Activated gamma-delta T cell treated with Interleukin-2 at 50 U/mL for 16 hours (primary cell): ENCODE measurements around the gene DGKZ.

Experiments used
- DNase-seq: peaks from one replicate; pipeline ENCODE4 v3.0.0-alpha.2; 2020

The DGKZ gene

DNA sequence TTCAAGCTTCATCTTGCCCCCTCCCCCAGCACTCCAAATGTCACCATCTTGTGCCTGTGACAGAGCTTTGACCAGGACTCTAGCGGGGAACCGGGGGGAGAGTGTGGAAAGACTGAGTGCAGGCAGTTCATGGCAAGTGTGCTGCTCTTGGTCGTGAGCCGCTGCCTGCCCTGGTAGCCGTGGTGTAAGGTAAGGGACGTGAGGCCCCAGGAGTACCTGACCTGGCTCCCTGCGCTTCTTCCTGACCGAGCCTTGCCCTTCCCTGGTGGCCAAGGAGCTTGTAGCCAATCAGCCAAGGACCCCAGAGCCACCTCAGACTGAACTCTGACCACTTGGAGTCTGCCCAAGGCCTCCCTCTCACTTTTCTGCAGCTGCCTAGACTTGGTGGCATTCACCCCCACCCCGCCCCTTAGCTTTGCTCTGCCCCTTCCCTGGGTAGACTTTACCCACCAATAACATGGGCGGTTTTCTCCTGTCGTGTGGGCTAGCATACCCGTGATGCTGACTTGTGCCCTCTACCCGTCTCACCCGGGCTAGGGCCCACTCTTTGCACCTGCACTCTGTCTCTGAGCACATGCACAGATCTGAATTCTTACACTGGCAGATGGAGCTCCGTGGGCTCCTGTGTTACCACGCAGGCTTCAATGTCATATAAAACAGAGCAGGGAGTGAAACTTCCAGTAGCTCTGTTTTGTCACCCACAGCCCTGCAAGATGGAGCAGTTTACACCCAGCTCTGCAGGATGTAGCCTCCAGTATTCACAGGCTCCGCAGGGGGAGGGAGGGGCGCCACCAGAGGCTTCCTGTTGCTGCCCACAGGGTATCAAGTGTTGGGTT, 1.5 kb downstream of the DGKZ start:
- peak; percentile 84 for DNase-seq

- no peak for DNase-seq
Measured at GRCh38 chr11:46350695-46351094, 3.4 kb downstream of the DGKZ start.

DNA sequence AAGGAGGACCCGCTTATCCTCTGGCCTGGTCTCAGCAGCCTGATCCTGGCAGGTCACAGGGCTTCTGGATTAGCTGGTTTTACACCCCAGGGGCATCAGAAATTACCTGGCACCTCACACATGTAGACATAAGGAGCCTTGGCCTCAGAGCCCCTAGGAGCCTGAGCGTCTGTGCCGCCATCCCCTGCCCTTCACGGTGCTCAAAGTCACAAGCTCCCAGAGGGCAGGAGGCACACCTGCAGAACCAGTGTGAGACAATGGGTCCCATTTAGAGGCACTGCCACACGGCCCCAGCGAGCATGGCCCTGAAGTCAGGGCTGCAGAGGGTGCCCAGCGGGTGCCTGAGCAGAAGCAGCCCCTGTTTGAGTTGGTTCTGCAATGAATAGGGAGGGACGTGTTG, 3.9 kb downstream of the DGKZ start:
- DNase-seq = no peak

- DNase-seq = no peak
Measured at GRCh38 chr11:46351606-46352005, 4.3 kb downstream of the DGKZ start.

GRCh38 chr11:46352063-46352841, 5.0 kb downstream of the DGKZ start:
- DNase-seq = peak; percentile 73

- DNase-seq = no peak
Measured at GRCh38 chr11:46353698-46354097, 6.4 kb downstream of the DGKZ start.

DNA sequence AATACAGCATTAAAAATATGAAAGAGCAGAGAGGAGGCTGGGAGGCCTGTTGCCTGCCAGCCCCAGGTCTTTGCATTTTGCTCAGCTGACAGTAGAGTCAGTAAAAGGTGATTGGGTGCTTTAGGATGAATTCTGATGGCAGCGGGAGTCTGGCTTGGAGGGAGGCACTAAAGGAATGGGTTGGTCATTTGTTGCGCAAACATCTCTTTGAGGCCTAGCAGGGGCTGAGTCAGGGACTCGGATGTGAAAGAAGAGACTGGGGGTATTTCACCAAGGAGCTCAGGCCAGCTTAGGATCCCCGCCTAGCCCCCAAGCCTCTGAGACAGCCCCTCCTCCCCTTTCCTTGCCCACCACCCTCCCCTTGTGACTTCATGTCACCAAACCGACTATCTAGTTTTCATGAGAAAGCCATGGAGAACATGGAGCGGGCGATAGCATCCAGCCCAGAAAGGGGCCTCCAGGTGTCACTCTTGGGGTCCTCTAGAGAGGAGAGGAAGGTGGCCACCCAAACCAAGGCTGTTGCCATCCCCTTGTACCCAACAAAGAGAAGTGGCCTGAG, 9.7 kb downstream of the DGKZ start:
- DNase-seq = no peak

GRCh38 chr11:46357483-46357936, 10.2 kb downstream of the DGKZ start:
- DNase-seq = no peak

DNA sequence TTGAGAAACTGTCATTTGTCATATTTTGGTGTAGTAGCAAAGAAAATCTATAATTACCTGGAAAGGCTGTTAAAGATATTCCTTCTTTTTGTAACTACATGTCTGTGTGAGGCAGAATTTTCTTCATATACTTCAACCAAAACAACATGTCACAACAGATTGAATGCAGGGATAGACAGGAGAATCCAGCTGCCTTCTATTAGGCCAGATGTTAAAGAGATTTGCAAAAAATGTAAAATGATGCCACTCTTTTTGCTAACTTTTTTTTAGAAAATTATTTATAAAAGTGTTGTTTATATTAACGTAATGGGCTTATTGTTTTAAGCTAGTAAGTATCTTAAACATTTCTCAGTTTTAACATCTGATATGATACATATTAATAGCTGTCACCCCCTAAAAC, 12.7 kb downstream of the DGKZ start:
- no peak for DNase-seq

GRCh38 chr11:46360878-46361277, 13.6 kb downstream of the DGKZ start:
- DNase-seq = no peak

DNA sequence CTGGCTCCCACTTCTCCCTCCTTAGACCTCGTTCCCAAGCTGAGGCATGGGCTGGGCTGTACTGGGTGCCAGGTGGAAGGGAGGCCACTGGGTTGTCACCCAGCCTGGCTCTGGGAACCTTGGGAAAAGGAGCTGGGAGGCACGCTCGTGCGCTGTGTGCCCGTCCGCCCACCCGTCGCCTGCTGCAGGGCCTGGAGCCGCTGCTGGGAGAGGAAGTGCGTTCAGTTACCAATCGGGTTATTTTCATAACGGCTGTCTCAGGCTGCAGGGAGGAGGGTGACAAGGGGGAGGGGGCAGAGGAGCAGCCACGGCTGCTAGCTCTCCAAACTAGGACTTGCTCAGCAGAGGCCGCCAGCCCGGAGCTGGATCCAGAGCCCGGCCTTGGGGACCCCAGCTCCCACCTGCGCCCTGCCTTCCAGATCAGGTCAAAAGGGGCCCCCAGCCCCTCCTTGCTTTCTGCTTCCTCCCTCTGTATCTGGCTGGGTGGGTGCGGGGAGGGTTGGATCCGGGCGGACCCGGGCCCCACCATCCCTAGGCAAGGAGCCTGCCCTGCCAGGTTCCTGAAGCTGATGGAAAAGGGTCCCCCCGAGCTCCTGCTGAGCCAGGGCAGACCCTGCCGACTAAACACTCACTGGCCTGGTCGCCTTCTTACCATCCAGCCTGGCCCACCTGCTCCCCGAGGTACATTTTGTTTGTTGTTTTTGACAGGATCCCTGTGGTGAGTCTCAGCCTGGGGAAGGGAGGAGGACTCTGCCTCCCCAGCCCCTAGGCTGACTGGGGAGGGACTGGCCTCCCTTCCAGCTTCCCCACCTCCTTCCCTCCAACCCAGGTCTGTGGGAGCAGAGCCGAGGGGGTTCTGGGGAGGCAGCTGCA, 14.3 kb downstream of the DGKZ start:
- peak; percentile 62 for DNase-seq

DNA sequence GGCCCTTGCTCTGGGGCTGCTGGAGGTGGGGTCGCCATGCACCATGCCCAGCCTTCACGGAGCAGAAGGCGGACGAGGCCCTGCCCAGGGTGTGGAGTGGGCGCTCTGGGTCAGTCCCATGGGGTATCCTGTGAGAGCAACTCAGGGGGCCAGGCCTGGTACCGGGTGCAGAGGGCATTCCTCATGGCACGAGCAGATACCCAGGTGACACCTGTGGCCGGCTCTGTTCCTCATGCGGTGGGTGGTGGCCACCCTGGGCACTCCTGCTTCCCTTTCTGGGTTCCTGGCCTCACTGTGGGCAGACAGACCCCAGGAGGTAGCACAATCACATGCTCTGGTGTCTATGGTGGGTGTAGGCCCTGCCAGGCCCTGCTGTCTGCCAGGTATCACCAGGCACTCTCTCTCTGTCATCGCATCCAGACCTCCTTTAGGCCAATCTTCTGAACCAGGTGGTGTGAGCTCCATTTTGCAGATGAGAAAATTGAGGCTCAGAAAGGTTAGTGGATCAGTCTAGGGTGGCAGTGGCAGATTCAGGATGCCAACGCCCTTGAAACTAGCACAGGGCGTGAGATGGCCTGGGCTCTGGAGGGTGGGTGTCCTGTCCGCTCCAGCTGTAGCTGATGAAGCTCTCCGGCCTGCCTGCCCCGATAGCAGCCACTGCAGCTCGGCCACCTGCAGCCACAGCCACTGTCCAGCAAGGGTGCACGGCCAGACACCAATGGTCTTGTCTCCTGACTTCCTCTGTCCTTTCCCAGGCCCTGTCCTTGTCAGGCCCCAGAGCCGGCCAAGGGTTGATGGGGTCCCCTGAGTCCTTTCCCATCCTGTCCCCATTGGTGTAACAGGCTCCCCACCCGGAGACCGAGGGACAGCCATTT, 15.1 kb downstream of the DGKZ start:
- no peak for DNase-seq

- no peak for DNase-seq
Measured at GRCh38 chr11:46363031-46363407, 15.8 kb downstream of the DGKZ start.

GRCh38 chr11:46363455-46364005, 16.3 kb downstream of the DGKZ start:
- no peak for DNase-seq

DNA sequence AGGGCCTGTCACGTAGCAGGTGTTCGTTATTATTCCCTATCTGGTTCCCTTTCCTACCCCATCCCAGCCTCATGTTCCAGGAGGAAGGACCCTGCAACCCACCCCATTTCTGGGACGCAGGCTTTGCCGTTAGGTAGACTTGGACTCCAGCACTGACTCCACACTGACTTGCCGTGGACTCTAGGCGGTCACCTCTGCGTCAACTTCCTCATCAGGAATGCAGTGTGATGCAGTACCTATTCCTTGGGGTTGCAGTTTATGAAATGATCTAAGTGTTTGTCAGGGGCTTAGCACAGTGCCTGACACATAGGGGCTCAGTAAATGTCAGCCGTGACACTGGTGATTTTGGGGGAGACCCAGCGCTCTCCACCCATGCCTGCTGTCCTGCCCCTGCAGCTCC, 16.8 kb downstream of the DGKZ start:
- no peak for DNase-seq

DNA sequence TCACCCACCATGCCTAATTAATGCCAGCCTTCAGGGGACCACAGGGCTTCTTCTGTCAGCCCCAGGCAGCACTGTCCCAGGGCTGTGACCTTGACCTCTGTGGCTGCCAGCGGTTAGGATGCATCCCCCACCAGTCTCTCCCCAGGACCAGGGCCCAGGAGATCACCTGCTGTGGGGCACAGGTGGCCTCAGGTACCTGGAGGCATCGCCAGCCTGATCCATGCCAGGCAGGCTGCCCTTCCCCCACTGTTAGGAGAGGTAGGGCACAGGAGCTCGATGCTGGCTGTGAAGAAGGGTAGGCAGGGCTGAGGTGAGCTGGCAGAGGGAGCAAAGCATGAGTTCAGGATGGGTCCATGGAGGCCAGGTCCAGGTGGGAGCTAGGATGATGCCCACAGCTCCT, 17.5 kb downstream of the DGKZ start:
- DNase-seq = no peak

GRCh38 chr11:46366260-46366659, 19.0 kb downstream of the DGKZ start:
- no peak for DNase-seq

DNA sequence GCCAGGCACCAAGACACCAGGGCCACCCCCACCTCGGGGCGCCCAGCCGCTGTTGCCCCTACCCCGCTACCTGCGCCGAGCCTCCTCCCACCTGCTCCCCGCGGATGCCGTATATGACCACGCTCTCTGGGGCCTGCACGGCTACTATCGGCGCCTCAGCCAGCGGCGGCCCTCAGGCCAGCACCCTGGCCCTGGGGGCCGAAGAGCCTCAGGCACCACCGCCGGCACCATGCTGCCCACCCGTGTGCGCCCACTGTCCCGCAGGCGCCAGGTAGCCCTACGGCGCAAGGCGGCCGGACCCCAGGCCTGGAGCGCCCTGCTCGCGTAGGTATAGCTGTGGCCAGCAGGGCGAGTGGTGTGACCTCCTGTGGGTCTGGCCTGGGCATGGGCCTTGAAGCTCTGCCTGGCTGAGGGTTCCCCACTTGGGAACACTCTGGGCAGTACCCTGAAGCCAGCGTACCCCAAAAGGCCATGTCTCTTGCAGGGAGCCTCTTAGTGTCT, 19.4 kb downstream of the DGKZ start:
- DNase-seq = no peak

- peak; percentile 80 for DNase-seq
Measured at GRCh38 chr11:46367244-46367915, 20.1 kb downstream of the DGKZ start.

DNA sequence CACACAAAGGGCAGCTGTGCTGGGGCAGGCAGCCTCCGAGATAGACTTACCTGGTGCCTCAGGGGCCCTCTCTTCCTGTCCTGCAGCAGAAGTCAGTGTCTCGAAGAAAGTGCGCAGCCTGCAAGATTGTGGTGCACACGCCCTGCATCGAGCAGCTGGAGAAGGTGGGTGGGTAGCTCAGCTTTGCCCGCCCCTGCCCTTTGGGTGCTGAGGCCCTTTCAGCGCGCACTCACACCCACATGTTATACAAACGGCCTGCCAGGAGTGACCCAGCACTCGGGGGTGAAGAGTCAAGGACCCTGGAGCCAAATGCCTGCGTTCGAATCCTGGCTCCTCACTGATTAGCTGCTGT, 20.6 kb downstream of the DGKZ start:
- DNase-seq = no peak
